ENCODE results near the gene PSMD1. TPM values are rescaled to one million over a fixed set of nuclear protein-coding genes. Genes with fewer than 3 reads are reported as not detected.

Gene PSMD1
- total RNA-seq, 1 experiment from 2014 or later = 133 TPM

GRCh38 chr2:231008131-231008530 is 48.5 kb upstream of the PSMD1 start:
- ChIA-PET CTCF (no interaction called here), POLR2A (no interaction called here)

GRCh38 chr2:231009236-231009919 is 47.3 kb upstream of the PSMD1 start:
- TF ChIP-seq JUND (IDR thresholded peaks at IDR 0.05) (no peak), ZNF274 (IDR thresholded peaks at IDR 0.05; ENCODE audit: low read depth, low read length) (no peak), RAD21 (IDR thresholded peaks at IDR 0.05; ENCODE audit: low read depth) (no peak), REST (IDR thresholded peaks at IDR 0.05; ENCODE audit: low read depth) (no peak), CTCF (IDR thresholded peaks at IDR 0.05 in 2 of 3, conservative IDR thresholded peaks at IDR 0.05 in 1 of 3; ENCODE audit: borderline replicate concordance in 1 of 3, insufficient read depth in 1 of 3, low read depth in 2 of 3, low read length in 2 of 3) (no peak), POLR2A (IDR thresholded peaks at IDR 0.05; ENCODE audit: borderline replicate concordance, extremely low read depth, insufficient read depth, insufficient read length) (no peak), SIN3A (IDR thresholded peaks at IDR 0.05; ENCODE audit: low read depth) (no peak)
- ChIA-PET POLR2A (no interaction called here), RAD21 (ENCODE audit: low non-redundant PET in 1 of 2, low total read pairs in 2 of 2, uncharacterized antibody in 2 of 2, unreplicated experiment in 2 of 2) (no interaction called here), CTCF (no interaction called here)
- H3K27me3 ChIP-seq (ENCODE audit: insufficient read depth, low read length) = no peaks in the 10 kb centered on the region
- no peak for DNase-seq (ENCODE audit: low read depth, low spot score)
- no peaks in the 10 kb centered on the region; a peak in 1 of 4 replicates for H3K9me3 ChIP-seq (ENCODE audit: control insufficient read depth in 1 of 2, insufficient read depth in 1 of 2, low read depth in 1 of 2, low read length in 2 of 2)
- ATAC-seq = no peak
- no peaks in the 10 kb centered on the region for H3K79me2 ChIP-seq (ENCODE audit: insufficient read depth, low read length)
- H3K27ac ChIP-seq (ENCODE audit: low read depth, low read length) = no peak overlapping the region
- H3K4me1 ChIP-seq (ENCODE audit: control insufficient read depth in 1 of 2, insufficient read depth in 2 of 2, low read length in 2 of 2) = peaks cover 0 to 4% of the 10 kb centered on the region in 2 experiments; a peak in 1 of 4 replicates
- no peaks in the 10 kb centered on the region for H3K9me2 ChIP-seq (ENCODE audit: insufficient read depth)
- H3K4me2 ChIP-seq (ENCODE audit: low read length) = no peak overlapping the region
- no peak overlapping the region for H3K9ac ChIP-seq (ENCODE audit: low read length)
- no TSS peak for BruUV-seq (replicated peaks)
- H3K4me3 ChIP-seq (replicated peaks in 1 of 2; ENCODE audit: low read depth in 1 of 2, low read length in 2 of 2) = no peak overlapping the region
- no peaks in the 10 kb centered on the region for H4K20me1 ChIP-seq (ENCODE audit: insufficient read depth)
- no peaks in the 10 kb centered on the region for H3K36me3 ChIP-seq (ENCODE audit: control insufficient read depth in 1 of 2, insufficient read depth in 2 of 2, low read length in 2 of 2)
- H2AFZ ChIP-seq (ENCODE audit: low read depth, low read length, poor library complexity, severe bottlenecking) = no peak overlapping the region
- intact Hi-C loops (cut with micrococcal nuclease) = no loop called here

More at GRCh38 chr2:231008131-231008530, 48.5 kb upstream of the PSMD1 start:
- H3K79me2 ChIP-seq (ENCODE audit: insufficient read depth, low read length) = no peaks in the 10 kb centered on the region
- TF ChIP-seq CEBPB (IDR thresholded peaks at IDR 0.05; ENCODE audit: low read depth) (no peak), TCF7L2 (IDR thresholded peaks at IDR 0.05; ENCODE audit: borderline replicate concordance, extremely low read depth, insufficient read depth, insufficient read length) (no peak), EGR1 (IDR thresholded peaks at IDR 0.05; ENCODE audit: low read depth) (no peak), ZNF274 (IDR thresholded peaks at IDR 0.05; ENCODE audit: low read depth, low read length) (no peak), SIN3A (IDR thresholded peaks at IDR 0.05; ENCODE audit: low read depth) (no peak)
- ATAC-seq = no peak
- H3K9ac ChIP-seq (ENCODE audit: low read length) = no peak overlapping the region
- H3K4me3 ChIP-seq (replicated peaks in 1 of 2; ENCODE audit: low read depth in 1 of 2, low read length in 2 of 2) = no peak overlapping the region
- peaks cover 7% of the 10 kb centered on the region; the same call in 1 of the 2 replicates for H3K27me3 ChIP-seq (ENCODE audit: insufficient read depth, low read length)
- H3K27ac ChIP-seq (ENCODE audit: low read depth, low read length) = no peak overlapping the region
- no peaks in the 10 kb centered on the region; a peak in 1 of 4 replicates for H3K9me3 ChIP-seq (ENCODE audit: control insufficient read depth in 1 of 2, insufficient read depth in 1 of 2, low read depth in 1 of 2, low read length in 2 of 2)
- DNase-seq (ENCODE audit: low read depth, low spot score) = no peak
- no peaks in the 10 kb centered on the region for H3K9me2 ChIP-seq (ENCODE audit: insufficient read depth)
- H3K4me1 ChIP-seq (ENCODE audit: control insufficient read depth in 1 of 2, insufficient read depth in 2 of 2, low read length in 2 of 2) = no peaks in the 10 kb centered on the region
- BruUV-seq (replicated peaks) = no TSS peak
- H2AFZ ChIP-seq (ENCODE audit: low read depth, low read length, poor library complexity, severe bottlenecking) = no peak overlapping the region
- H3K36me3 ChIP-seq (ENCODE audit: control insufficient read depth in 1 of 2, insufficient read depth in 2 of 2, low read length in 2 of 2) = no peaks in the 10 kb centered on the region
- H3K4me2 ChIP-seq (ENCODE audit: low read length) = no peak overlapping the region
- intact Hi-C loops (cut with micrococcal nuclease) = no loop called here
- no peaks in the 10 kb centered on the region for H4K20me1 ChIP-seq (ENCODE audit: insufficient read depth)
- RAD21 ChIA-PET (ENCODE audit: low non-redundant PET in 1 of 2, low total read pairs in 2 of 2, uncharacterized antibody in 2 of 2, unreplicated experiment in 2 of 2) = no interaction called here
